ENCODE data around the gene SMKR1.

SMKR1 gene

DNA sequence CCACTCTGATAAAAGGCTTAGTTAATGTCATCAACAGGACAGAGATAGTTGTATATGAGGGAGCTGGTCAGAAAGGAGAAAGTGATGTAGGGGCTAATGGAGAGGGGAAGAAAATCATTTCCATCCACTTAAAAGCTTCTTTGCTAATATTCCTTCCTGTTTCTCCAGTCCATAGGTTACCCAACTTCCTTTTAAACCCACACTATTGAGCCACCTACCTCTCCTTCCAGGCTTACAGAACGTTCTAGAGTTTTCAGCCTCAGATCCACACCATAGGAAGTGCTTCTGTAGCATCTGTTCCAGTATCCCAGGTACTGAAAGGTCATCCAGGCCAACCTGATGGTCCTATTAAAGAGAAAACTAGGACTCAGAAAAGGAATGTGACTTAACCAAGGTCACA lies 39.9 kb upstream of the SMKR1 start:
- no peaks in the 10 kb centered on the region for H3K79me2 ChIP-seq (ENCODE audit: insufficient read depth, low read depth)
- H3K4me3 ChIP-seq (IDR thresholded peaks at IDR 0.05; ENCODE audit: insufficient read depth, low read depth, low read length): no peak overlapping the region
- H3K4me1 ChIP-seq (ENCODE audit: low read depth, poor library complexity, severe bottlenecking): no peaks in the 10 kb centered on the region
- TF ChIP-seq CTCF (conservative IDR thresholded peaks at IDR 0.05; ENCODE audit: low read depth, low read length): no peak
- H4K20me1 ChIP-seq (ENCODE audit: insufficient read depth): no peaks in the 10 kb centered on the region
- no peak overlapping the region for H3K4me2 ChIP-seq
- no peak overlapping the region for H3K9ac ChIP-seq
- no peaks in the 10 kb centered on the region for H3K27me3 ChIP-seq (ENCODE audit: insufficient read depth, low read depth)
- H3K36me3 ChIP-seq (ENCODE audit: insufficient read depth): no peaks in the 10 kb centered on the region
- no peak overlapping the region for H3K27ac ChIP-seq
- H2AFZ ChIP-seq (ENCODE audit: low read depth): no peak overlapping the region

GRCh38 chr7:129464194-129464593 lies 38.1 kb upstream of the SMKR1 start:
- no peaks in the 10 kb centered on the region for H3K27me3 ChIP-seq (ENCODE audit: insufficient read depth, low read depth)
- H3K4me2 ChIP-seq: no peak overlapping the region
- no peaks in the 10 kb centered on the region for H4K20me1 ChIP-seq (ENCODE audit: insufficient read depth)
- H3K9ac ChIP-seq: no peak overlapping the region
- H3K36me3 ChIP-seq (ENCODE audit: insufficient read depth): no peaks in the 10 kb centered on the region
- H3K4me1 ChIP-seq (ENCODE audit: low read depth, poor library complexity, severe bottlenecking): peaks cover 6% of the 10 kb centered on the region
- no peak overlapping the region for H3K4me3 ChIP-seq (IDR thresholded peaks at IDR 0.05; ENCODE audit: insufficient read depth, low read depth, low read length)
- H3K79me2 ChIP-seq (ENCODE audit: insufficient read depth, low read depth): no peaks in the 10 kb centered on the region
- H2AFZ ChIP-seq (ENCODE audit: low read depth): no peak overlapping the region
- no peak for TF ChIP-seq CTCF (conservative IDR thresholded peaks at IDR 0.05; ENCODE audit: low read depth, low read length)
- H3K27ac ChIP-seq: no peak overlapping the region

DNA sequence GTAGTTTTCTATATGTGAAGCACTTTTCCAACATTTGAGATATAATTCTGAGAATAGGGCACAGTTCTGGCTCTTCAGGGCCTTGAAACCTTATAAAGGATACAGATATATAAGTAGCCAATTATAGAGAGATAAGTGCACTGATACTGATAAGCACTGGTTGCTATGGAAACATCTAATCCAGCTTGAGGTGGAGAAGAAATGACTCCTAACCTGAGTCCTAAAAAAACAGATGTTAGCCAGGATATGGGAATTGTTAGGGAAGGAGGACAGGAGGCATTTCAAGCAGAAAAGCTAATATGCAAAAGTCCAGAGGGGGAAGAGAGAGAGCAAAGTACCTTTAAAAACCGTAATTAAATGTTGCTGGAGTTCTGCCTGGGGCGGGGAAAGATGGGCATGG lies 37.3 kb upstream of the SMKR1 start:
- Histone ChIP-seq H3K27me3 (ENCODE audit: insufficient read depth, low read depth) (no peaks in the 10 kb centered on the region), H3K4me3 (IDR thresholded peaks at IDR 0.05; ENCODE audit: insufficient read depth, low read depth, low read length) (no peak overlapping the region), H3K4me2 (no peak overlapping the region), H4K20me1 (ENCODE audit: insufficient read depth) (no peaks in the 10 kb centered on the region), H3K9ac (no peak overlapping the region), H3K4me1 (ENCODE audit: low read depth, poor library complexity, severe bottlenecking) (peaks cover 6% of the 10 kb centered on the region), H2AFZ (ENCODE audit: low read depth) (no peak overlapping the region), H3K79me2 (ENCODE audit: insufficient read depth, low read depth) (no peaks in the 10 kb centered on the region), H3K36me3 (ENCODE audit: insufficient read depth) (no peaks in the 10 kb centered on the region), H3K27ac (no peak overlapping the region)
- no peak for TF ChIP-seq CTCF (conservative IDR thresholded peaks at IDR 0.05; ENCODE audit: low read depth, low read length)

GRCh38 chr7:129466796-129467195 lies 35.5 kb upstream of the SMKR1 start:
- H3K4me1 ChIP-seq (ENCODE audit: low read depth, poor library complexity, severe bottlenecking): peaks cover 11% of the 10 kb centered on the region
- no peak overlapping the region for H3K4me3 ChIP-seq (IDR thresholded peaks at IDR 0.05; ENCODE audit: insufficient read depth, low read depth, low read length)
- H3K27ac ChIP-seq: no peak overlapping the region
- H4K20me1 ChIP-seq (ENCODE audit: insufficient read depth): no peaks in the 10 kb centered on the region
- H3K27me3 ChIP-seq (ENCODE audit: insufficient read depth, low read depth): no peaks in the 10 kb centered on the region
- H3K9ac ChIP-seq: no peak overlapping the region
- no peak for TF ChIP-seq CTCF (conservative IDR thresholded peaks at IDR 0.05; ENCODE audit: low read depth, low read length)
- no peak overlapping the region for H2AFZ ChIP-seq (ENCODE audit: low read depth)
- H3K4me2 ChIP-seq: no peak overlapping the region
- no peaks in the 10 kb centered on the region for H3K36me3 ChIP-seq (ENCODE audit: insufficient read depth)
- H3K79me2 ChIP-seq (ENCODE audit: insufficient read depth, low read depth): no peaks in the 10 kb centered on the region

GRCh38 chr7:129468087-129468486 lies 34.2 kb upstream of the SMKR1 start:
- Histone ChIP-seq H2AFZ (ENCODE audit: low read depth) (no peak overlapping the region), H3K4me1 (ENCODE audit: low read depth, poor library complexity, severe bottlenecking) (peaks cover 24% of the 10 kb centered on the region), H4K20me1 (ENCODE audit: insufficient read depth) (no peaks in the 10 kb centered on the region), H3K36me3 (ENCODE audit: insufficient read depth) (no peaks in the 10 kb centered on the region), H3K79me2 (ENCODE audit: insufficient read depth, low read depth) (no peaks in the 10 kb centered on the region), H3K27ac (no peak overlapping the region), H3K27me3 (ENCODE audit: insufficient read depth, low read depth) (no peaks in the 10 kb centered on the region), H3K4me3 (IDR thresholded peaks at IDR 0.05; ENCODE audit: insufficient read depth, low read depth, low read length) (no peak overlapping the region), H3K4me2 (no peak overlapping the region), H3K9ac (no peak overlapping the region)
- no peak for TF ChIP-seq CTCF (conservative IDR thresholded peaks at IDR 0.05; ENCODE audit: low read depth, low read length)
